Activated T-helper 1 cell treated with anti-CD3 and anti-CD28 coated beads, Interleukin-2, amount 50 U/mL, for 16 hours (primary cell): ENCODE results near the gene GALNT5.
"Not testable (repeated sequence)": the region's sequence is repeated elsewhere in the genome, so short reads cannot be mapped to it uniquely, and the experiment has no call there.

Experiments used
- DNase-seq, 2 donors: peaks; one replicate each; pipeline ENCODE4 v3.0.0-alpha.2; 2020; ENCODE audit warnings: low read depth in 1 of 2, low spot score in 1 of 2

GALNT5 gene

GRCh38 chr2:157250836-157251235 lies 6.7 kb upstream of the GALNT5 start:
- no peak for DNase-seq

- no peak for DNase-seq
Observed at GRCh38 chr2:157251932-157252331, 5.6 kb upstream of the GALNT5 start.

GRCh38 chr2:157252529-157252928 lies 5.0 kb upstream of the GALNT5 start:
- DNase-seq, result no peak

- no peak for DNase-seq
Observed at GRCh38 chr2:157254041-157254440, 3.5 kb upstream of the GALNT5 start.

- no peak for DNase-seq
Observed at GRCh38 chr2:157255746-157256145, 1.8 kb upstream of the GALNT5 start.

- no peak for DNase-seq
Observed at GRCh38 chr2:157256626-157257025, 879 bp upstream of the GALNT5 start.

GRCh38 chr2:157258520-157259326 lies 1.2 kb downstream of the GALNT5 start:
- DNase-seq, result no peak

- DNase-seq, result no peak
Observed at GRCh38 chr2:157259386-157259785, 1.9 kb downstream of the GALNT5 start.

- DNase-seq, result no peak
Observed at GRCh38 chr2:157259960-157260359, 2.5 kb downstream of the GALNT5 start.

- no peak for DNase-seq
Observed at GRCh38 chr2:157260533-157261198, 3.2 kb downstream of the GALNT5 start.

- DNase-seq, result peak in 1 of 2 donors; percentile 20
Observed at GRCh38 chr2:157261199-157261782, 3.8 kb downstream of the GALNT5 start.

GRCh38 chr2:157262248-157262647 lies 4.7 kb downstream of the GALNT5 start:
- no peak for DNase-seq

GRCh38 chr2:157264099-157264498 lies 6.6 kb downstream of the GALNT5 start:
- no peak for DNase-seq

GRCh38 chr2:157265825-157266224 lies 8.3 kb downstream of the GALNT5 start:
- no peak for DNase-seq

- DNase-seq, result no peak
Observed at GRCh38 chr2:157267476-157267875, 10.0 kb downstream of the GALNT5 start.

GRCh38 chr2:157269060-157269459 lies 11.6 kb downstream of the GALNT5 start:
- DNase-seq, result no peak

GRCh38 chr2:157269922-157270321 lies 12.4 kb downstream of the GALNT5 start:
- no peak for DNase-seq

- DNase-seq, result no peak
Observed at GRCh38 chr2:157271590-157272203, 14.2 kb downstream of the GALNT5 start.

- not testable (repeated sequence) for DNase-seq
Observed at GRCh38 chr2:157279311-157279710, 21.8 kb downstream of the GALNT5 start.

- no peak for DNase-seq
Observed at GRCh38 chr2:157281316-157281715, 23.8 kb downstream of the GALNT5 start.

GRCh38 chr2:157283468-157283867 lies 26.0 kb downstream of the GALNT5 start:
- no peak for DNase-seq

GRCh38 chr2:157287160-157287559 lies 29.7 kb downstream of the GALNT5 start:
- no peak for DNase-seq
